Heart right ventricle (tissue), 16 donors: ENCODE data around the gene KRT3. TPM values are rescaled to one million over a fixed set of nuclear protein-coding genes. Genes with fewer than 3 reads are reported as not detected.

Experiments used
- ATAC-seq, 8 donors: fragments of 200-7000 bp; cut with Tn5 transposase; one replicate each; pipeline ENCODE4 v1.9.1; 2020; ENCODE audit warnings: mild to moderate bottlenecking in 8 of 8, moderate library complexity in 8 of 8, moderate number of reproducible peaks in 1 of 8
- DNase-seq, 2 donors: peaks; one replicate each; pipeline ENCODE4 v3.0.0-alpha.2; 2020
- H3K27ac ChIP-seq, 10 donors: fragments of 200-600 bp; sonication (generic) in 2 of 10; one replicate each; pipeline versions ENCODE4 v1.5.0 to v1.8.0; 2020 to 2022; ENCODE audit warnings: mild to moderate bottlenecking in 3 of 10
- H3K27me3 ChIP-seq, 7 donors: fragments of 200-600 bp; one replicate each; pipeline ENCODE4 v1.8.0; 2021 to 2022; ENCODE audit warnings: mild to moderate bottlenecking in 2 of 7
- H3K36me3 ChIP-seq, 9 donors: fragments of 200-600 bp; sonication (generic) in 1 of 9; one replicate each; pipeline versions ENCODE4 v1.5.0 to v1.8.0; 2020 to 2022; ENCODE audit warnings: mild to moderate bottlenecking in 2 of 9
- H3K4me1 ChIP-seq, 9 donors: fragments of 200-600 bp; sonication (generic) in 1 of 9; one replicate each; pipeline versions ENCODE4 v1.5.0 to v1.8.0; 2020 to 2022; ENCODE audit warnings: mild to moderate bottlenecking in 4 of 9
- H3K4me3 ChIP-seq, 10 donors: fragments of 200-600 bp; sonication (generic) in 2 of 10; one replicate each; pipeline versions ENCODE4 v1.5.0 to v1.8.0; 2020 to 2022; ENCODE audit warnings: mild to moderate bottlenecking in 7 of 10, moderate library complexity in 2 of 10
- H3K9me3 ChIP-seq, 11 donors: fragments of 200-600 bp in 10 of 11; sonication (generic) in 2 of 11; one replicate each; pipeline versions ENCODE4 v1.5.0 to v1.8.0; 2013 to 2022; ENCODE audit warnings: mild to moderate bottlenecking in 2 of 11, control low read depth in 1 of 11, moderate library complexity in 1 of 11
- CTCF ChIP-seq, 9 donors: fragments of 200-600 bp; sonication (generic) in 2 of 9; IDR thresholded peaks; one replicate each; pipeline versions ENCODE4 v1.5.0 to v1.8.0; 2021 to 2022; ENCODE audit warnings: antibody characterized with exemption in 9 of 9, mild to moderate bottlenecking in 5 of 9, moderate library complexity in 1 of 9
- WGBS, 2 donors: extraction: QIAGEN DNeasy Blood & Tissue Kit; methylation state at CpG; one replicate each; pipeline ENCODE4 v1.1.7; 2013; ENCODE audit warnings: inconsistent platforms in 1 of 2; 5-methylcytosine and 5-hydroxymethylcytosine counted together
- intact Hi-C, 10 donors: fragments of 100-400 bp; cut with DNase I; formaldehyde crosslinking; loops; one replicate each; pipeline versions ENCODE4 v1.11.1 to v1.14.2; 2022
- polyA plus RNA-seq, 2 donors: library from polyadenylated mRNA; stranded (reverse); fragments of 200-250 nt; gene quantifications; one replicate each; pipeline ENCODE4 v1.2.3, GENCODE V29; 2013
- total RNA-seq, 10 donors: library from RNA; stranded (reverse); fragmentation: NEBNext Ultra II Directional in 3 of 10; extraction: Animal tissue kit (Norgen Biotek cat#: 25700) in 3 of 10; gene quantifications; one replicate each; pipeline versions ENCODE4 v1.2.1 to v1.2.4, GENCODE V29; 2021 to 2023
- donor health status: Arrhythmogenic right ventricular cardiomyopathy.
- donor health status: ischemic (EF 13 %, LVEDD 7.1; RV severe dilation, severe dysfunction).
- donor health status: healthy with polysubstance abuse.
- donor health status: DM: no; HTN: yes; CAD: no.
- donor health status: DM: no; HTN: no; CAD: no.
- donor health status: ischemic (EF 25% LVEDD 6.9; RV normal size, moderate dysfunction).
- donor health status: ischemic (EF 25% LVEDD 5.7; RV mildly dilated, moderate dysfunction).
- donor health status: healthy.
- donor health status: DM: yes; HTN: yes; CAD: no.
- donor health status: Ischemic cardiomyopathy.
- donor health status: ischemic (EF 35%, LVEDD 5.7; RV mildly dilated, moderate dysfunction).
- donor health status: nonischemic (EF 11% LVEDD 7.7; RV severe dilation, severe dysfunction).
- donor health status: DM: yes; HTN: yes; CAD: no.
- donor health status: PGD.
- donor health status: ischemic (EF 29% LVEDD 5.4; RV normal size, mild dysfunction).
- donor health status: nonischemic (EF 23%, LVEDD 6.1; RV moderate dilation, normal function).

KRT3 gene
- total and polyA plus RNA-seq, 12 donors = not detected

- Histone ChIP-seq H3K27ac (no peak overlapping the region), H3K36me3 (no peaks in the 10 kb centered on the region), H3K27me3 (peaks cover 0 to 40% (median 13%) of the 10 kb centered on the region in 7 donors), H3K9me3 (no peaks in the 10 kb centered on the region), H3K4me3 (no peak overlapping the region), H3K4me1 (peaks cover 0 to 6% (median 0%) of the 10 kb centered on the region in 9 donors)
- intact Hi-C loops = no loop called here
- no peak for ATAC-seq
- no peak for DNase-seq
- WGBS, 2 donors = 81 to 87% methylated on average over 9 of the region's 9 CpGs
- TF ChIP-seq CTCF (IDR thresholded peaks at IDR 0.05) = no peak
These were observed 15.5 kb upstream of the KRT3 start for GRCh38 chr12:52811191-52812072.

- Histone ChIP-seq H3K27ac (no peak overlapping the region), H3K36me3 (no peaks in the 10 kb centered on the region), H3K4me1 (peaks cover 0 to 6% (median 0%) of the 10 kb centered on the region in 9 donors), H3K27me3 (peaks cover 0 to 40% (median 13%) of the 10 kb centered on the region in 7 donors), H3K4me3 (no peak overlapping the region), H3K9me3 (no peaks in the 10 kb centered on the region)
- 72 to 88% methylated on average over 5 of the region's 5 CpGs for WGBS, 2 donors
- no peak for DNase-seq
- intact Hi-C loops = no loop called here
- no peak for ATAC-seq
- TF ChIP-seq CTCF (IDR thresholded peaks at IDR 0.05) = no peak
These were observed 14.6 kb upstream of the KRT3 start for GRCh38 chr12:52810554-52810953.

- intact Hi-C loops = no loop called here
- 73 to 76% methylated on average over 7 of the region's 7 CpGs for WGBS, 2 donors
- DNase-seq (no peak), ATAC-seq (no peak)
- H3K27me3 ChIP-seq = peaks cover 0 to 38% (median 13%) of the 10 kb centered on the region in 7 donors
- no peaks in the 10 kb centered on the region for H3K9me3 ChIP-seq
- H3K27ac ChIP-seq = no peak overlapping the region
- H3K4me1 ChIP-seq = peaks cover 0 to 3% (median 0%) of the 10 kb centered on the region in 9 donors
- no peak overlapping the region for H3K4me3 ChIP-seq
- TF ChIP-seq CTCF (IDR thresholded peaks at IDR 0.05) = no peak
- no peaks in the 10 kb centered on the region for H3K36me3 ChIP-seq
These were observed 13.2 kb upstream of the KRT3 start for GRCh38 chr12:52809166-52809565.

GRCh38 chr12:52808573-52809160 is 12.8 kb upstream of the KRT3 start:
- no peak for DNase-seq
- Histone ChIP-seq H3K4me3 (no peak overlapping the region), H3K4me1 (no peaks in the 10 kb centered on the region), H3K36me3 (no peaks in the 10 kb centered on the region), H3K27ac (no peak overlapping the region), H3K27me3 (peaks cover 0 to 36% (median 13%) of the 10 kb centered on the region in 7 donors), H3K9me3 (no peaks in the 10 kb centered on the region)
- ATAC-seq = no peak
- WGBS, 2 donors = 88 to 89% methylated on average over 8 of the region's 8 CpGs
- intact Hi-C loops = no loop called here
- no peak for TF ChIP-seq CTCF (IDR thresholded peaks at IDR 0.05)
